K562 treated with DMSO at 1 percent for 24 hours (cell line): ENCODE data around the gene LUZP4. TPM values are rescaled to one million over a fixed set of nuclear protein-coding genes. Genes with fewer than 3 reads are reported as not detected.

Source experiments
- total RNA-seq: library from RNA; unstranded; fragments of 300-600 nt; gene quantifications from 2 replicates; pipeline ENCODE4 v1.2.3, GENCODE V29; 2022; ENCODE audit warnings: low read depth; ENCODE audit not compliant: insufficient read depth

LUZP4 gene
- total RNA-seq, result 0.39 and 0.45 TPM in 2 replicates

GRCh38 chrX:115289465-115289864 lies at the start of gene LUZP4:
LUZP4 (plus strand) TSS chrX:115289715; CDS start chrX:115289760, 45 bp downstream.

Other genes with a start within 250 kb of the LUZP4 start
- gene RBMXL3, start 100.3 kb upstream of the LUZP4 start, total RNA-seq, result 2.2 and 2.3 TPM in 2 replicates
- gene LRCH2, start 55.6 kb upstream of the LUZP4 start, total RNA-seq, result 2.1 and 2.6 TPM in 2 replicates